RWPE2 (cell line): ENCODE data around the gene RELL1.
A peak's percentile ranks its signal among the peaks of the same experiment; 100 is the strongest.

ENCODE experiments used
- ATAC-seq: fragments of 200-7000 bp; cut with Tn5 transposase; 3 replicates; pipeline ENCODE4 v1.9.1; 2021; ENCODE audit warnings: low read depth
- DNase-seq: peaks from one replicate; pipeline ENCODE4 v3.0.0-alpha.2; 2020; ENCODE audit warnings: low spot score
- H3K27ac ChIP-seq: fragments of 450-650 bp; 2 replicates; pipeline ENCODE4 v1.5.1; 2017; ENCODE audit warnings: mild to moderate bottlenecking; ENCODE audit not compliant: poor library complexity, severe bottlenecking
- H3K27me3 ChIP-seq: fragments of 250-450 bp; sonication (Bioruptor Pico); 2 replicates; pipeline ENCODE4 v1.5.1; 2021; ENCODE audit warnings: mild to moderate bottlenecking, moderate library complexity; ENCODE audit not compliant: insufficient read depth, poor library complexity, severe bottlenecking
- H3K36me3 ChIP-seq: fragments of 250-450 bp; sonication (Bioruptor Pico); 2 replicates; pipeline ENCODE4 v1.5.1; 2020; ENCODE audit warnings: low read depth, mild to moderate bottlenecking, moderate library complexity
- H3K4me1 ChIP-seq: fragments of 250-450 bp; sonication (Bioruptor Pico); 2 replicates; pipeline ENCODE4 v1.5.1; 2021; ENCODE audit warnings: mild to moderate bottlenecking, moderate library complexity; ENCODE audit not compliant: insufficient read depth, poor library complexity, severe bottlenecking
- H3K4me3 ChIP-seq: fragments of 250-450 bp; sonication (Bioruptor Pico); 2 replicates; pipeline ENCODE4 v1.5.1; 2021; ENCODE audit warnings: mild to moderate bottlenecking, moderate library complexity; ENCODE audit not compliant: severe bottlenecking
- H3K9me3 ChIP-seq: fragments of 250-450 bp; sonication (Bioruptor Pico); 2 replicates; pipeline ENCODE4 v1.5.1; 2021; ENCODE audit warnings: mild to moderate bottlenecking, moderate library complexity; ENCODE audit not compliant: severe bottlenecking
- TF ChIP-seq, protein P1 (sequence below): fragments of 450-650 bp; IDR thresholded peaks from one replicate; pipeline ENCODE4 v1.5.1; 2017; ENCODE audit warnings: mild to moderate bottlenecking, moderate library complexity; ENCODE audit not compliant: poor library complexity, severe bottlenecking

The RELL1 gene

GRCh38 chr4:37599092-37599790 lies 86.9 kb downstream of the RELL1 start:
- Histone ChIP-seq H3K36me3 (no peaks in the 10 kb centered on the region), H3K4me3 (no peak overlapping the region), H3K9me3 (no peaks in the 10 kb centered on the region), H3K4me1 (no peaks in the 10 kb centered on the region), H3K27me3 (no peaks in the 10 kb centered on the region), H3K27ac (no peak overlapping the region)
- ATAC-seq (no peak), DNase-seq (no peak)
- TF ChIP-seq, protein P1, sequence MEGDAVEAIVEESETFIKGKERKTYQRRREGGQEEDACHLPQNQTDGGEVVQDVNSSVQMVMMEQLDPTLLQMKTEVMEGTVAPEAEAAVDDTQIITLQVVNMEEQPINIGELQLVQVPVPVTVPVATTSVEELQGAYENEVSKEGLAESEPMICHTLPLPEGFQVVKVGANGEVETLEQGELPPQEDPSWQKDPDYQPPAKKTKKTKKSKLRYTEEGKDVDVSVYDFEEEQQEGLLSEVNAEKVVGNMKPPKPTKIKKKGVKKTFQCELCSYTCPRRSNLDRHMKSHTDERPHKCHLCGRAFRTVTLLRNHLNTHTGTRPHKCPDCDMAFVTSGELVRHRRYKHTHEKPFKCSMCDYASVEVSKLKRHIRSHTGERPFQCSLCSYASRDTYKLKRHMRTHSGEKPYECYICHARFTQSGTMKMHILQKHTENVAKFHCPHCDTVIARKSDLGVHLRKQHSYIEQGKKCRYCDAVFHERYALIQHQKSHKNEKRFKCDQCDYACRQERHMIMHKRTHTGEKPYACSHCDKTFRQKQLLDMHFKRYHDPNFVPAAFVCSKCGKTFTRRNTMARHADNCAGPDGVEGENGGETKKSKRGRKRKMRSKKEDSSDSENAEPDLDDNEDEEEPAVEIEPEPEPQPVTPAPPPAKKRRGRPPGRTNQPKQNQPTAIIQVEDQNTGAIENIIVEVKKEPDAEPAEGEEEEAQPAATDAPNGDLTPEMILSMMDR, result no peak

GRCh38 chr4:37597034-37597433 lies 89.1 kb downstream of the RELL1 start:
- Histone ChIP-seq H3K27me3 (no peaks in the 10 kb centered on the region), H3K27ac (no peak overlapping the region), H3K4me3 (no peak overlapping the region), H3K36me3 (no peaks in the 10 kb centered on the region), H3K4me1 (no peaks in the 10 kb centered on the region), H3K9me3 (no peaks in the 10 kb centered on the region)
- TF ChIP-seq, protein P1, result no peak
- ATAC-seq (no peak), DNase-seq (no peak)

DNA sequence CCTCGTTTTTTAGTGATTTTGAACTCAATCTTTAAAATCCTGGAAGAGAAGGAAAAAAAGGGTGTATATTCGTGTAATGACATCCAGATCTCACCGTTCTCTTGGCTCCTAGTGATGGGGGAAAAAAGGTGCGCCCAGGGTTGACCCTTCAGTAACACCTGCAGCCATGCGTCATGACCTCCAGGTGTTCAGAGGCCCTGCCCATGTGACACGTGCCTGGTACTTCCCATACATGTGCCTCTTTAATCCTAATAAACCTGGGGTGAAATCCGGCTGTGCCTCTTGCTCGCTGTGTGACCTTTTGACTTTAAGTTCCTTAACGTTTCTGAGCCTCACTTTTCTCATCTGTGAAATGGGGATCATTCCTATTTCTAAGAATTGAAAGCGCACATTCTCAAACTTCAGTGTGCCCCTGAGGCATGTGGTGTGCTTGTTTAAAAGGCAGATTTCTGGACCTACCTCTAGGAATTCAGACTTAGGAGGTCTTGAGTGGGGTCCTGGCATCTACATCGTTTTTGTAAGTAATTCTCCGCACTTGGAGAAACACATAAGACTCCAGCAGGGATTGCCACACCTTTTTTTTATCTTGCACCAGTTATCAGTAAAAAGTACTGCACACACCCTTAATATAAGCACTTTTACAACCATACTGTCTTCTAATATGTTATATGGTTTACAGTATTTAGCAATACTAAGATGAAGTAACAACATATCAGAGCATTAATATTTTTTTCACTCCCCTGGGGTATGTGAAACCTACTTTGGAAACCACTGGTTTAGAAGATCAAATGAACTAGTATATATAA lies 90.1 kb downstream of the RELL1 start:
- DNase-seq (no peak), ATAC-seq (no peak)
- Histone ChIP-seq H3K4me1 (no peaks in the 10 kb centered on the region), H3K9me3 (no peaks in the 10 kb centered on the region), H3K27me3 (no peaks in the 10 kb centered on the region), H3K36me3 (no peaks in the 10 kb centered on the region), H3K4me3 (no peak overlapping the region), H3K27ac (no peak overlapping the region)
- TF ChIP-seq, protein P1, result no peak

GRCh38 chr4:37594099-37594498 lies 92.1 kb downstream of the RELL1 start:
- H3K4me3 ChIP-seq, result no peak overlapping the region
- ATAC-seq (peak; percentile 61), DNase-seq (no peak)
- no peaks in the 10 kb centered on the region for H3K9me3 ChIP-seq
- H3K36me3 ChIP-seq, result no peaks in the 10 kb centered on the region
- no peak overlapping the region for H3K27ac ChIP-seq
- no peaks in the 10 kb centered on the region for H3K4me1 ChIP-seq
- H3K27me3 ChIP-seq, result no peaks in the 10 kb centered on the region
- TF ChIP-seq, protein P1, result peak; percentile 32

DNA sequence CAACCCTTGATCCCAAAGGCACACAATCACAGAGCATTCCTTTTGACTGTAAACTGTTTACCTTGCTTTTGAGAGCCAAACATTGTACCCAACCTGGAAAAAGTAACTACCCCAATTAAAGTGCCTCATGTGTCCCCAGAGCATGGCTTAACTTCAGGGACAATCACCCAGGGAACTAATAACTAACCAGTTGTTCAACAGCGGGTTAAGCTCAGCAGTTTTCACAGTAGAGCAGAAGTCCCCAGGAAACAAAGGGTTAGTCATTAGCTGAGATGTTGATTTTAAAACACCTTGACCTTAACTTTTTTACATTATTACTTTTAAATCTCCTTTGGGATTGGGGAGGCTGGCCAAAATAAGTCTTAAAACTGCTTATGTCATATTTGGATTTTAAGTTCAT lies 94.8 kb downstream of the RELL1 start:
- no peak for ATAC-seq
- H3K36me3 ChIP-seq, result no peaks in the 10 kb centered on the region
- DNase-seq, result no peak
- H3K9me3 ChIP-seq, result no peaks in the 10 kb centered on the region
- TF ChIP-seq, protein P1, result no peak
- no peaks in the 10 kb centered on the region for H3K27me3 ChIP-seq
- H3K4me1 ChIP-seq, result no peaks in the 10 kb centered on the region
- no peak overlapping the region for H3K4me3 ChIP-seq
- H3K27ac ChIP-seq, result no peak overlapping the region
